ENCODE results near the gene LETMD1.
"Not testable (repeated sequence)": the region's sequence is repeated elsewhere in the genome, so short reads cannot be mapped to it uniquely, and the experiment has no call there.

LETMD1 gene

GRCh38 chr12:51047655-51048540, at the start of gene LETMD1:
LETMD1 (plus strand) TSS chr12:51048327; CDS start chr12:51048357, 30 bp downstream.
- DNase-seq = peak; percentile 94 to 98

- no peak for DNase-seq
Observed at GRCh38 chr12:50999093-50999492, 49.0 kb upstream of the LETMD1 start.

- DNase-seq = no peak
Observed at GRCh38 chr12:51000245-51000644, 47.9 kb upstream of the LETMD1 start.

GRCh38 chr12:51001799-51002198, 46.3 kb upstream of the LETMD1 start:
- DNase-seq = no peak

- DNase-seq = no peak
Observed at GRCh38 chr12:51004504-51004903, 43.6 kb upstream of the LETMD1 start.

- DNase-seq = no peak
Observed at GRCh38 chr12:51005030-51005429, 43.1 kb upstream of the LETMD1 start.

- DNase-seq = no peak
Observed at GRCh38 chr12:51005671-51006070, 42.5 kb upstream of the LETMD1 start.

GRCh38 chr12:51008329-51009055, 39.6 kb upstream of the LETMD1 start:
- no peak for DNase-seq

- peak; percentile 18 to 70 for DNase-seq
Observed at GRCh38 chr12:51009056-51009440, 39.1 kb upstream of the LETMD1 start.

GRCh38 chr12:51011955-51012354, 36.2 kb upstream of the LETMD1 start:
- DNase-seq = no peak

GRCh38 chr12:51012570-51013236, 35.4 kb upstream of the LETMD1 start:
- DNase-seq = no peak

- DNase-seq = no peak
Observed at GRCh38 chr12:51013441-51013840, 34.7 kb upstream of the LETMD1 start.

- DNase-seq = not testable (repeated sequence)
Observed at GRCh38 chr12:51014467-51014866, 33.7 kb upstream of the LETMD1 start.

- no peak for DNase-seq
Observed at GRCh38 chr12:51017452-51017851, 30.7 kb upstream of the LETMD1 start.

- no peak for DNase-seq
Observed at GRCh38 chr12:51018956-51019355, 29.2 kb upstream of the LETMD1 start.

- no peak for DNase-seq
Observed at GRCh38 chr12:51019927-51020326, 28.2 kb upstream of the LETMD1 start.

- DNase-seq = no peak
Observed at GRCh38 chr12:51020448-51021182, 27.5 kb upstream of the LETMD1 start.

- no peak for DNase-seq
Observed at GRCh38 chr12:51021694-51022093, 26.4 kb upstream of the LETMD1 start.

GRCh38 chr12:51023625-51024382, 24.3 kb upstream of the LETMD1 start:
- no peak for DNase-seq

- no peak for DNase-seq
Observed at GRCh38 chr12:51025338-51025835, 22.7 kb upstream of the LETMD1 start.

GRCh38 chr12:51025836-51026638, 22.1 kb upstream of the LETMD1 start, which contains the start of gene SLC11A2:
SLC11A2 (minus strand) TSS chr12:51026384; CDS start chr12:51010728, 15,656 bp downstream.
- peak; percentile 75 to 85 for DNase-seq

All from bone marrow (tissue), 2 donors.